Right forelimb (tissue), 1 donor: ENCODE data around the gene MRPS22.

Experiments
- DNase-seq: peaks from one replicate; pipeline ENCODE4 v3.0.0-alpha.2; 2018

The MRPS22 gene

GRCh38 chr3:139343895-139344856, at the start of gene MRPS22:
MRPS22 (plus strand) TSS chr3:139344020; CDS start chr3:139344027, 7 bp downstream.
- peak; percentile 86 for DNase-seq

GRCh38 chr3:139295040-139295439, 48.8 kb upstream of the MRPS22 start:
- DNase-seq: no peak

GRCh38 chr3:139296141-139296718, 47.6 kb upstream of the MRPS22 start:
- no peak for DNase-seq

GRCh38 chr3:139297588-139298311, 46.1 kb upstream of the MRPS22 start:
- DNase-seq: no peak

- no peak for DNase-seq
Observed at GRCh38 chr3:139299261-139300132, 44.3 kb upstream of the MRPS22 start.

GRCh38 chr3:139300416-139300815, 43.4 kb upstream of the MRPS22 start:
- no peak for DNase-seq

- no peak for DNase-seq
Observed at GRCh38 chr3:139301183-139301582, 42.6 kb upstream of the MRPS22 start.

GRCh38 chr3:139301654-139302053, 42.2 kb upstream of the MRPS22 start:
- no peak for DNase-seq

GRCh38 chr3:139302084-139302800, 41.6 kb upstream of the MRPS22 start:
- no peak for DNase-seq

GRCh38 chr3:139302801-139303113, 41.1 kb upstream of the MRPS22 start:
- no peak for DNase-seq

GRCh38 chr3:139303216-139303615, 40.6 kb upstream of the MRPS22 start:
- DNase-seq: no peak

GRCh38 chr3:139304383-139304782, 39.4 kb upstream of the MRPS22 start:
- DNase-seq: no peak

GRCh38 chr3:139306078-139306477, 37.7 kb upstream of the MRPS22 start:
- DNase-seq: no peak

- DNase-seq: no peak
Observed at GRCh38 chr3:139307072-139307491, 36.7 kb upstream of the MRPS22 start.

- DNase-seq: no peak
Observed at GRCh38 chr3:139307601-139308555, 35.9 kb upstream of the MRPS22 start.

GRCh38 chr3:139308560-139308959, 35.3 kb upstream of the MRPS22 start:
- no peak for DNase-seq

- DNase-seq: no peak
Observed at GRCh38 chr3:139309061-139309591, 34.7 kb upstream of the MRPS22 start.

- DNase-seq: no peak
Observed at GRCh38 chr3:139309880-139310279, 33.9 kb upstream of the MRPS22 start.

GRCh38 chr3:139310474-139310933, 33.3 kb upstream of the MRPS22 start:
- no peak for DNase-seq

GRCh38 chr3:139311557-139311956, 32.3 kb upstream of the MRPS22 start:
- DNase-seq: no peak
